Heart left ventricle (tissue), 16 donors: ENCODE results near the gene POLR1C. TPM values are rescaled to one million over a fixed set of nuclear protein-coding genes. Genes with fewer than 3 reads are reported as not detected.

Source experiments
- ATAC-seq, 4 donors: fragments of 200-7000 bp; cut with Tn5 transposase; one replicate each; pipeline ENCODE4 v1.9.1; 2020 to 2022; ENCODE audit warnings: moderate library complexity in 4 of 4, mild to moderate bottlenecking in 3 of 4, moderate number of reproducible peaks in 1 of 4
- DNase-seq, 5 donors: peaks; one replicate each; pipeline ENCODE4 v3.0.0-alpha.2; 2020
- H3K27ac ChIP-seq, 12 donors: fragments of 200-600 bp; sonication (generic) in 4 of 12; one replicate each; pipeline versions ENCODE4 v1.5.0 to v1.8.0; 2016 to 2022; ENCODE audit warnings: mild to moderate bottlenecking in 2 of 12
- H3K27me3 ChIP-seq, 9 donors: fragments of 200-600 bp; sonication (generic) in 2 of 9; one replicate each; pipeline versions ENCODE4 v1.5.1 to v1.8.0; 2016 to 2022; ENCODE audit warnings: mild to moderate bottlenecking in 3 of 9
- H3K36me3 ChIP-seq, 9 donors: fragments of 200-600 bp; sonication (generic) in 2 of 9; one replicate each; pipeline versions ENCODE4 v1.5.0 to v1.8.0; 2018 to 2022; ENCODE audit warnings: mild to moderate bottlenecking in 2 of 9
- H3K4me1 ChIP-seq, 12 donors: fragments of 200-600 bp; sonication (generic) in 4 of 12; one replicate each; pipeline versions ENCODE4 v1.5.0 to v1.8.0; 2016 to 2022; ENCODE audit warnings: mild to moderate bottlenecking in 3 of 12
- H3K4me3 ChIP-seq, 12 donors: fragments of 200-600 bp; sonication (generic) in 4 of 12; one replicate each; pipeline versions ENCODE4 v1.5.0 to v1.8.0; 2017 to 2022; ENCODE audit warnings: mild to moderate bottlenecking in 9 of 12, moderate library complexity in 4 of 12
- H3K9me3 ChIP-seq, 12 donors: fragments of 200-600 bp; sonication (generic) in 4 of 12; one replicate each; pipeline versions ENCODE4 v1.5.0 to v1.8.0; 2016 to 2022; ENCODE audit warnings: mild to moderate bottlenecking in 1 of 12
- POLR2A ChIP-seq, 2 donors: fragments of 450-650 bp; IDR thresholded peaks; one replicate each; pipeline ENCODE4 v1.6.1; 2017; ENCODE audit warnings: antibody characterized with exemption in 2 of 2, mild to moderate bottlenecking in 2 of 2, moderate library complexity in 2 of 2
- WGBS, 4 donors: extraction: QIAGEN DNeasy Blood & Tissue Kit in 2 of 4; methylation state at CpG; one replicate each; pipeline versions ENCODE4 v1.1.5 to v1.1.7; 2013 to 2018; 5-methylcytosine and 5-hydroxymethylcytosine counted together
- intact Hi-C, 10 donors: fragments of 100-400 bp; cut with DNase I; formaldehyde crosslinking; loops; one replicate each; pipeline versions ENCODE4 v1.11.1 to v1.14.2; 2022
- polyA plus RNA-seq, 2 donors: library from polyadenylated mRNA; stranded (reverse); fragments of 200-250 nt; gene quantifications; one replicate each; pipeline ENCODE4 v1.2.3, GENCODE V29; 2013
- total RNA-seq, 9 donors: library from RNA; depleted of rRNA in 2 of 9; stranded (reverse); fragments of >200 nt in 2 of 9; fragmentation: NEBNext Ultra II Directional in 3 of 9; extraction: Animal tissue kit (Norgen Biotek cat#: 25700) in 3 of 9; gene quantifications; one replicate each; pipeline versions ENCODE4 v1.1.0 to v1.2.4, GENCODE V29; 2016 to 2023
- TF ChIP-seq, protein P1 (sequence below), 12 donors: fragments of 200-600 bp; sonication (generic) in 4 of 12; IDR thresholded peaks; one replicate each; pipeline versions ENCODE4 v1.5.0 to v1.8.0; 2018 to 2022; ENCODE audit warnings: antibody characterized with exemption in 12 of 12, mild to moderate bottlenecking in 5 of 12
- donor health status: ischemic (EF 13 %, LVEDD 7.1; RV severe dilation, severe dysfunction).
- donor health status: healthy with polysubstance abuse.
- donor health status: DM: no; HTN: yes; CAD: no.
- donor health status: DM: no; HTN: no; CAD: no.
- donor health status: ischemic (EF 25% LVEDD 6.9; RV normal size, moderate dysfunction).
- donor health status: ischemic (EF 25% LVEDD 5.7; RV mildly dilated, moderate dysfunction).
- donor health status: healthy.
- donor health status: DM: yes; HTN: yes; CAD: no.
- donor health status: ischemic (EF 35%, LVEDD 5.7; RV mildly dilated, moderate dysfunction).
- donor health status: nonischemic (EF 11% LVEDD 7.7; RV severe dilation, severe dysfunction).
- donor health status: DM: yes; HTN: yes; CAD: no.
- donor health status: PGD.
- donor health status: ischemic (EF 29% LVEDD 5.4; RV normal size, mild dysfunction).
- donor health status: nonischemic (EF 23%, LVEDD 6.1; RV moderate dilation, normal function).

The POLR1C gene
- total and polyA plus RNA-seq, 11 donors, result 9.5 to 52.9 (median 13.5) TPM

DNA sequence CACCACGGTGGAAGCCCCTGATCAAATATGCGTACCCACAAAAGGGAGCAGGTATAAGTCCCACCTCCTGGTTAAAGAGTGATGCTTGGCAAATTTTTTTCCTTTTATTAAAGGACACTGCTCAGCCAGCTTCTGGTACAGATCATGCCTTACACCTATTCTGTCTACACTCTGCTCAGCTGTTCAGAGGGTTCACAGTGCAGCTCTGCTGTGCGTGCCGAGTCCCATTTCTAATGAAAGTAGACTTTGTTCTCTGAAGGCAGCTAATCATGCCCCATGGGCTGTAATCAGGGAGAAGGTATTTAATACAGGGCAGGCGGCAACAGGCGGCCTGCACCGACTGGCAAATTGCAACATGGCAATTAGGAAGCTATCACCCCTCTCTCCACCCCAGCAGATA, 23.1 kb upstream of the POLR1C start:
- TF ChIP-seq, protein P1, sequence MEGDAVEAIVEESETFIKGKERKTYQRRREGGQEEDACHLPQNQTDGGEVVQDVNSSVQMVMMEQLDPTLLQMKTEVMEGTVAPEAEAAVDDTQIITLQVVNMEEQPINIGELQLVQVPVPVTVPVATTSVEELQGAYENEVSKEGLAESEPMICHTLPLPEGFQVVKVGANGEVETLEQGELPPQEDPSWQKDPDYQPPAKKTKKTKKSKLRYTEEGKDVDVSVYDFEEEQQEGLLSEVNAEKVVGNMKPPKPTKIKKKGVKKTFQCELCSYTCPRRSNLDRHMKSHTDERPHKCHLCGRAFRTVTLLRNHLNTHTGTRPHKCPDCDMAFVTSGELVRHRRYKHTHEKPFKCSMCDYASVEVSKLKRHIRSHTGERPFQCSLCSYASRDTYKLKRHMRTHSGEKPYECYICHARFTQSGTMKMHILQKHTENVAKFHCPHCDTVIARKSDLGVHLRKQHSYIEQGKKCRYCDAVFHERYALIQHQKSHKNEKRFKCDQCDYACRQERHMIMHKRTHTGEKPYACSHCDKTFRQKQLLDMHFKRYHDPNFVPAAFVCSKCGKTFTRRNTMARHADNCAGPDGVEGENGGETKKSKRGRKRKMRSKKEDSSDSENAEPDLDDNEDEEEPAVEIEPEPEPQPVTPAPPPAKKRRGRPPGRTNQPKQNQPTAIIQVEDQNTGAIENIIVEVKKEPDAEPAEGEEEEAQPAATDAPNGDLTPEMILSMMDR (IDR thresholded peaks at IDR 0.05), result no peak
- TF ChIP-seq POLR2A (IDR thresholded peaks at IDR 0.05), result no peak

DNA sequence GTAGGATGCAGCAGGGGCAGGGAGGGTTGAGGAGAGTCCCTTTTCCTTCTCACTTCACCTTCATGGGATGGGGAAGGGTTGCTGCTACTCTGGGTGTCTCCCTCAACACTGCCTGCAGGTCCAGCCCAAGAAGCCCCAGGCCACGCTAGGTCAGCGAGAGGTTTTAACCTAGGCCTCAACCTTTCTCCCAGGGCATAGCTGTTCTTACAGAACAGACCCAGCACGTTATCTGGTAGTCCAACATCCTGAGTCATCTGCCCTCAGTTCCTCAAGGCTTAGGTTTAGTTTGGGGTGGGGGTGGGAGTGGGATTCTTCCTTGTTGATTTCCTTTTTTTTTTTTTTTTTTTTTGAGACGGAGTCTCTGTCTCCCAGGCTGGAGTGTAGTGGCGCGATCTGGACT, 22.6 kb upstream of the POLR1C start:
- H3K4me3 ChIP-seq, result no peak overlapping the region
- H3K27ac ChIP-seq, result peak overlapping the region in 3 of 12 donors; percentile 14 to 86 (median 75)
- WGBS, 4 donors, result 92 to 97% (median 93%) methylated on average over 6 of the region's 6 CpGs
- no peaks in the 10 kb centered on the region for H3K9me3 ChIP-seq
- peaks cover 0 to 20% (median 15%) of the 10 kb centered on the region in 9 donors for H3K36me3 ChIP-seq
- peaks cover 0 to 62% (median 37%) of the 10 kb centered on the region in 12 donors for H3K4me1 ChIP-seq
- H3K27me3 ChIP-seq, result no peaks in the 10 kb centered on the region
- intact Hi-C loops, result loop anchor here in 2 of 10 donors (2.0 to 10.0 kb wide), 2 partner anchors 40 to 110 kb away; partner anchors contain the start of gene DLK2 (in 1 of the 2)
- DNase-seq, result no peak
- no peak for ATAC-seq
- TF ChIP-seq, protein P1 (IDR thresholded peaks at IDR 0.05), result no peak
- TF ChIP-seq POLR2A (IDR thresholded peaks at IDR 0.05), result no peak

More for the DNA sequence above, 23.1 kb upstream of the POLR1C start:
- peaks cover 0 to 15% (median 10%) of the 10 kb centered on the region in 9 donors for H3K36me3 ChIP-seq
- no peak for ATAC-seq
- 68 to 76% (median 70%) methylated on average over 7 of the region's 7 CpGs for WGBS, 4 donors
- no peak for DNase-seq
- no peaks in the 10 kb centered on the region for H3K27me3 ChIP-seq
- intact Hi-C loops, result loop anchor here in 2 of 10 donors (2.0 to 10.0 kb wide), 2 partner anchors 39 to 109 kb away; partner anchors contain the start of gene DLK2 (in 1 of the 2)
- H3K27ac ChIP-seq, result peak overlapping the region in 5 of 12 donors; percentile 14 to 86 (median 71)
- H3K9me3 ChIP-seq, result no peaks in the 10 kb centered on the region
- no peak overlapping the region for H3K4me3 ChIP-seq
- peaks cover 0 to 58% (median 35%) of the 10 kb centered on the region in 12 donors for H3K4me1 ChIP-seq

DNA sequence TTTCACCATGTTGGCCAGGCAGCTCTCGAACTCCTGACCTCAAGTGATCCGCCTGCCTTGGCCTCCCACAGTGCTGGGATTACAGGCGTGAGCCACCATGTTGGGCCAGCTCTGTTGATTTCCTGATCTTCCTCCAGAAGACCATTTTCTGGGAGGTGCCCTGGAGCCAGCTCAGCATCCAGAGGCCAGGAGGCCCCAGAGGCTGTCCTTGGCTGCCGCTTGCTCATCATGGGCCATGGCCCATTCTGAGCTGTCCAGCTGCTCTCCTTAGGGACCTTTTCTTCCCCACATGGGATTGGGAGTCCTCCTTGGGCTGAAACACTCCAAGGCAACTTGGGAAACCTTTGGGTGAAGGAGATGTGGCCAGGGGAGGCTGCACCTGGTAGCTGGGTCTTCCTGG, 22.1 kb upstream of the POLR1C start:
- ATAC-seq (no peak), DNase-seq (no peak)
- H3K36me3 ChIP-seq, result peaks cover 0 to 24% (median 18%) of the 10 kb centered on the region in 9 donors
- intact Hi-C loops, result loop anchor here in 4 of 10 donors (1.0 to 10.0 kb wide), 4 partner anchors 37 to 110 kb away; partner anchors contain the start of gene DLK2 (in 1 of the 4)
- H3K27me3 ChIP-seq, result no peaks in the 10 kb centered on the region
- WGBS, 4 donors, result 91 to 98% (median 97%) methylated on average over 3 to 4 of the region's 4 CpGs
- no peak overlapping the region for H3K27ac ChIP-seq
- TF ChIP-seq, protein P1 (IDR thresholded peaks at IDR 0.05), result no peak
- no peak for TF ChIP-seq POLR2A (IDR thresholded peaks at IDR 0.05)
- no peaks in the 10 kb centered on the region for H3K9me3 ChIP-seq
- H3K4me3 ChIP-seq, result no peak overlapping the region
- H3K4me1 ChIP-seq, result peaks cover 0 to 62% (median 38%) of the 10 kb centered on the region in 12 donors

DNA sequence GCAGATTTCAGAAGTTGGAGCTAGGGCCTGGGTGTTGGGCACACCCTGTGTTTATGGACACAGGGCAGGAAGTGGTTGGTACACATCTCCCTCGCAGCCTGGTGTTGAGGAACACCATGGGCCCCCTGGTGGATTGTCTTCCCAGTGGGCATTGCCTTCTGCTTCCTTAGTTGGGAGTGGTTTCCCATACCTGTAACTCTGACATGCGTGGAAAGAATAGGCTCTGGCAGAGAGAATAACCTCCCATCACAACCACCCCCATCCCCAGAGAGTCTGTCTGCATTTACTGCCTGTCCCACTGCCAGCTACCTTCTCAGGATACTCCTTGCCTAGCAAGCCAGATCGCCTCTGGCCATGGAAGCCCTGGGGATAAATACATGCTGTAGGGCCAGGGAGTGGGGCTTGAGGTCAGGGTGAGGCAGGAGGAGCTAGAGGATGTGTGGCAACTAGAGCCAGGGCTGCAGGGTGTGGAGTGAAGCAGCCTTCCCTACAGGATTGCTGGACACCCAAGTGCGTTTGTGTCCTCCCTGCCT, 21.4 kb upstream of the POLR1C start:
- intact Hi-C loops, result loop anchor here in 4 of 10 donors (1.0 to 10.0 kb wide), 4 partner anchors 38 to 111 kb away; partner anchors contain the start of gene DLK2 (in 1 of the 4)
- 62 to 78% (median 70%) methylated on average over 3 to 4 of the region's 4 CpGs for WGBS, 4 donors
- H3K4me1 ChIP-seq, result peaks cover 0 to 62% (median 42%) of the 10 kb centered on the region in 12 donors

More for the DNA sequence above, 21.4 kb upstream of the POLR1C start:
- Histone ChIP-seq H3K36me3 (peaks cover 0 to 31% (median 25%) of the 10 kb centered on the region in 9 donors), H3K27ac (peak overlapping the region in 1 of 12 donors; percentile 35), H3K27me3 (no peaks in the 10 kb centered on the region), H3K4me3 (no peak overlapping the region), H3K9me3 (no peaks in the 10 kb centered on the region)
- no peak for TF ChIP-seq POLR2A (IDR thresholded peaks at IDR 0.05)
- TF ChIP-seq, protein P1 (IDR thresholded peaks at IDR 0.05), result peak in 5 of 12 donors; percentile 13 to 23 (median 14)
- ATAC-seq, result no peak
- no peak for DNase-seq
